Left renal cortex interstitium (tissue), 4 donors: ENCODE data around the gene ARFIP1. TPM values are rescaled to one million over a fixed set of nuclear protein-coding genes. Genes with fewer than 3 reads are reported as not detected.

Source experiments
- DNase-seq, 4 donors: peaks; one replicate each; pipeline ENCODE4 v3.0.0-alpha.2; 2013; ENCODE audit warnings: low read depth in 4 of 4, low spot score in 2 of 4, missing footprints in 1 of 4
- polyA plus RNA-seq, 4 donors: library from polyadenylated mRNA; unstranded; fragments of 120-200 nt; gene quantifications; one replicate each; pipeline ENCODE4 v1.2.1, GENCODE V29; 2013; ENCODE audit not compliant: insufficient read length in 4 of 4

ARFIP1 gene
- polyA plus RNA-seq, 4 donors = 40.4 to 46.7 (median 44.8) TPM

DNA sequence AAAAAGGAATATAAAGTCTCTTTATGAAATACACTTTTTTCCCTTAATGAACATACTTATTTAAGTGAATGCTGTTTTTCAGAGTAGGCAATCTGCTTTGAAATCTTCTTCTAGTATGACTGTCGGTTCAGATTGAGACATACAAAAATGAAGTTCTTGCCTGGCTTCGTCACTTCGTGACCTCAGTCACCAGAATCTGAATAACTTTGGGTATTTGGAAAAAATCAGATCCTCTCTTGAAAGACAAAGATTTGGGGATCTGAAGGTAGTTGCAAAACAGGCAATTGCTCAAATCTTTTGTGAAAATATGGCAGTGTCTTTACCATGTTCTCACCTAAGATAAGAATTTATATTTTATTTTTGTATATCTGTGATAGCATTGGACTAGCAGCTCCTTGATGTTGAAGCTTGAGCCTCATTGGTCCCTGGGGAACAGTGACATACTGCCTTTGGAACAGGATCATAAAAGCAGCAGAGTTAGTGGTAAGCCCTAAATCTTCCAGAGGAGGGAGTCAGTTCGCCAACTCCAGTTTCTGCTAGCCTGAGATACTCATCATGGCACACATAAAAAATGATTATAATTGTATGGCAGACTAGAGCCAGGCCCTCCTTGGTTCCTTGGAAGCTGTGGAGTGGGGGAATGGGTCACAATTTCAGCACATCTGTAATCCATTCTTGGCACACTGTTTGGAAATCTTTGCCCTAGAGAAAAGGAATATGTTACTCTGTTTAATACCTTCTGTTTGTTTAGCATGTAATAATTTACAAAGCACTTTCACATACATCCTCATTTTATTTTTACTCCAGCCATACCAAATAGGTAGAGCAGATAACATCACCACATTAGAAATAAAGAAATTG is 5.0 kb downstream of the ARFIP1 start:
- DNase-seq = no peak

DNA sequence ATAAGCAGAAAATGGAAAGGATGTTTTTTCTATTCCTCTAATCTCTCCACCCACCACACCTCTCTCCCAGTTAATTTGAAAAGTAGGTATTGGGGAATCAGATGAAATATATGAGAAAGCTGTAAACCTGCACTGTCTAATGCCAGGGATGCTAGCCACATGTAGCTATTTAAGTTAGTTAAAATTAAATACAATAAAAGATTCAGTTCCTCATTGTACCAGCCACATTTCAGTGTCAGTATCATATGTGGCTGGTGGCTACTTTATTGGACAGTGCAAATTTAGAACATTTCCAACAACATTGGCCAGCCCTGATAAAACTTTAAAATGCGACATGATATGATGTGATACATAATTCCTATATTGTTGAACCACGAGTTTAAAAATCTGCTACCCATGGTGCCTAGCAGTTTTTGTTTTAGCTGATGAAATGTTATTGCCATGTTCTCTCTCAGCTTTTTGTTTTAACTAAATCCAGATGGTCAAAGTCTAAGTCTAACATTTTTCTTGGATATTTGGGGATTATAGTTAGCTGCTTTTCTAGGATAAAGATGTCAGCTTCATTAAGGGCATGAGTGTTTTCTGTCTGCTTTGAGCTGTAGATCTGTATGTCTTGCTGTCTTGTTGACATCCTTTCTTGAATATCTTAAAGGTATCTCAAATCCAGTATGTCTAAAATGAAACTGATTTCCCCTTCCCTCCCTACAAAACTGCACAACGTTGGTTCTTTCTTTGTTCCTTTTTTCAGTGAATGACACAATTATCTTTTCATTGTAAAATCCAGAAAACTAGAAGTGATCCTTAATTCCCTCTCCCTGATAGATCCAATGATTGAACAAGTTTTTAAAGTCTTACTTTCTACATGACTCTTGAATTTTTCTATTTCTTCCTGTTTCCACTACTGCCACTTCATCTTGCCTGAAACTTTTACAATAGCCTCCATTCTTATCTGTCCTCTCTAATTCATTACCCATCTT is 6.2 kb downstream of the ARFIP1 start:
- no peak for DNase-seq

DNA sequence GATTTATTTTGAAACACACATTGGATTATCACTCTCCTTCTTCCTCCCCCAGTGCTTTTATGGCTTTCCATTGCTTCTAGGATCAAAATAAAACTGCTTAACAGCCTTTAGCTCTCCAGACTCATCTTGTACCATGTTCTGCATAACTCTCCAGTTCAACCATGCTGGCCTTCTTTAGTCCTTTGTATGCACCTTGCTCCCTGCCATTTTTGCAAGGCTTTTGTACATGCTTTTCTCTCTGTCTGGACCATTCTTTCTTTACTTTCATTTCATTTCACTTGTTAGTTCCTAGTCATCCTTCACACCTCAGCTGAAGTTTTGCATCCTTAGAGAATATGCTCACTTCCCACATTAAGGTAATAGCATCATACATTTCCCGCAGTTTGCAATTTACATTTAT is 6.9 kb downstream of the ARFIP1 start:
- no peak for DNase-seq

DNA sequence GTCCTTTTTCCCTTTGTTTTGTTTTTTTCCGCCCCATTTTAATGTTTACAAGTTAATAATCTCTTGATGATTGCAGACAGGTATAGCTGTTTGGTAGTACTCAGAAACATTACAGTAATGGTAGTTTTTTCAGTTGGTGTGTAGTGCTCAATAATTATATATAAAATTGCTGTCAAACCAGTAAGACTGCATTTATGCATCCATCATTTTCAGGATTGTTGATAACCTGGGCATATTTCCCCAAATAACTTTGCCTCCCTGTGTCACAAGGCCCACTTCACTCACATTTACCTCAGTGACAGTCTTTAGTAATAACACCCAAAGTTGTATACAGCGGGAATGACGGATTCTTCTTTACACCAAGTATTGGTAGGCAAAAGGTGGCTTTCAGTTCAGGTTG is 16.1 kb downstream of the ARFIP1 start:
- DNase-seq = no peak

DNA sequence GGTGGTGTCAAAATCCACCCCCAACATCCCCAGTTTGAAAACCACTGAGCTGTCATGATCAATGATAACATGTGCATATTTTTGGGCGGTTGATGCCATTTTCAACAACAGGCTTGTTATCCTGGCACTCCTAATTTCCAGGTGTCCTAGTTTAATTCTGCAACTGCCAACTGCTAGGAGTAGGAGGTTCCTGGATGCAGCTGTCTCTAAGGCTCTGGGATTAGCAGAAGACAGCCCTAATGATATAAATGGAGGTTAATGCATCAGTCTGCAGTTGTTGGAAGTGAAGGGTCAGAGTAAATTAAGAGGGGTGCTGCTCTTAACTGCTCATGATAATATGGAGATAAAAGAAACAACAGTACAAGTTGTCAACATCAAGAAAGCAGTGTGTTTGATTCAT is 23.8 kb downstream of the ARFIP1 start:
- no peak for DNase-seq

DNA sequence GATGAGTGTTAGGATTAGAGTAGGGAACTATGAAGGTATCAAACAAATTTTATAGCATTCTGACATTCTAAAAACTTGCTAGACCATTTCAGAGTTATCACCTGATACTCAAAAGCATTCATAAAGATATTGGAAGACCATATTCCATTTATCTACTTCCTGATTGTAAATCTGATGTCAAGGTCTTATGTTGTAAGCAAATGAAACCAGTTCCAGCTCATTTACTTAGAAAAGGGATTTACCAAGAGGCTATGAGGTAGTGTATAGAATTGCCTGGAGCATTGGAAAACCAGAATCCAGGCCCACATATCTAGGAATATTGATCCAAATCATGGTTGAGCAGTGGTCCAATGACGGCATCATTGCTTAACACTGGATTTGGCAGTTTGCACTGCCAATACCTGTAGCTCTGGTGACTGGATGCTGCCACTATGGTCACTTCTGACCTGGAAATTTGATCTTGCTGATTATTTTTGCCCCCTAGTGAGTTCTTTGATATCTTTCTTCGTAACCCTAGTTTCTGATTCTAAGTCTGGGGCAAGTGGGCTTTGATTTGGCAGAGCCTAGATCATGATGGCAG is 25.4 kb downstream of the ARFIP1 start:
- DNase-seq = no peak

DNA sequence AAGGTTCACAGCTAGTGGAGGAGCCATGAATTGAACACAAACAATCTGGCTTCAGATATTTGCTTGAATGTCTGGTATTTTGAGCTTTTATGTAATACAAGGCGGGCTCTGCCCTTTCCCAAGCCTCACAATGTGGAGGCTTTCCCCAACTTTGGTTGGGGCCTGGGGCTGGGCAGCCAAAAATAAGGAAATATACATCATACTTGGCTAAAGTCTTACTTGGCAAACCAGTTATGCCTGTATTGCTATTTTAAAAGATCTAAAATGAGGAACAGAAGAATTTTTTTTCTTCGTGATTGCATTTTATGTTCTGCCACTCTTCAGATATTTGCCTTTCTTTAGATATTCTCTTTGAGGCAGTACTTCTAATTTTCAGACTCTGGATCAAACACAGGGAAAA is 26.1 kb downstream of the ARFIP1 start:
- no peak for DNase-seq

DNA sequence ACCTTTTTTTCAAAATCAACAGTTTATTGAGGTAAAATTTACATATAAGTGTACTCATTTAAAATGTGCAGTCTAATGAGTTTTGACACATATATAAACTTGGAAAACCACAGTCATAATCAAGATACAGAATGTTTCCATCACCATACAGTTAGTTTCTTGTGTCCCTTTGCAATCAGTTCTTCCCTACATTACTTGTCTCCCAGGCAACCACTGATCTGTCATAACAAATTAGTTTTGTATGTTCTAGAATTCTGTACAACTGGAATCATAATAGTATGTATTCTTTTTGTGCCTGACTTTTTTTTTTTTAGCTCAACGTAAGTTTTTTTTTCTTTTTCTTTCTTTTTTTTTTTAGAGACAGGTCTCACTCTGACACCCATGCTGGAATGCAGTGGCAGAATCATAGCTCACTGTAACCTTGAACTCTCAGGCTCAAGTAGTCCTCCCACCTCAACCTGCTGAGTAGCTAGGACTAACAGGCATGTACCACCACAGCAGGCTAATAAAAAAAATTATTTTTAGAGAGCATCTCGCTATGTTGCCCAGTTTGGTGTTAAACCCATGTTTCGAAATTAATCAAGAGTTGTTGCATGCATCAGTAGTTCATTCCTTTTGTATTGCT is 26.9 kb downstream of the ARFIP1 start:
- no peak for DNase-seq

DNA sequence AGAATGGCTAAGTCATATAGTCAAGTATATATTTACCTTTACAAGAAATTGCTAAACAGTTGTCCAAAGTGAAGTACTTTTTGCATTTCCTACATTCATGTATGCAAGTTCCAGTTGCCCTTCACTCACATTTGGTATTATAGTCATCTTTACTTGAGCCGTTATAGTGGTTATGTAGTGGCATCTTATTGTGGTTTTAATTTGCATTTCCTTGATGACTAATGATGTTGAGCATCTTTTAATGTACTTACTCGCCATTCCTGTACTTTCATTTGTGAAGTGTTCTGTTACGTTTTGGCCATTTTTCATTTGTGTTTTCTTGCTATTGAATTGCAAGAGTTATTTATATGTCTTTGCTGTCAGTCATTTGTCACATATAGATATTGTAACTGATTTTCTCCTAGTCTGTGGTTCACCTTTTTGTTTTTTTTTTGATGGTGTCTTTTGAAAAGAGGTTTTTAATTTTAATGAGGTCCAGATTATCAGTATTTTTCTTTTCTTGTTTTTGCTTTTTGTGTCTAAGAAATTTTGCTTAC is 27.6 kb downstream of the ARFIP1 start:
- DNase-seq = no peak

DNA sequence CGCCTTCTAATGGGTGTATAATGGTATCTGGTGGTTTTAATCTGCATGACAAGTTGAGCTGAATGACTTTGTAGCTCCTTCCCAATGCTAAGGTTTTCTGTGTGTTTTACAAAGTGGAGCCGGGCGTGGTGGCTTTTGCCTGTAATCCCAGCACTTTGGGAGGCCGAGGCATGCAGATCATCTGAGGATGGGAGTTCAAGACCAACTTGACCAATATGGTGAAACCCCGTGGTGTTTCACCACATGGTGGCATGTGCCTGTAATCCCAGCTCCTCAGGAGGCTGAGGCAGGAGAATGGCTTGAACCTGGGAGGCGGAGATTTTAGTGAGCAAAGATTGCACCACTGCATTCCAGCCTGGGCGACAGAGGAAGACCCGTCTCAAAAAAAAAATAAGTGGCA is 28.9 kb downstream of the ARFIP1 start:
- DNase-seq = no peak

DNA sequence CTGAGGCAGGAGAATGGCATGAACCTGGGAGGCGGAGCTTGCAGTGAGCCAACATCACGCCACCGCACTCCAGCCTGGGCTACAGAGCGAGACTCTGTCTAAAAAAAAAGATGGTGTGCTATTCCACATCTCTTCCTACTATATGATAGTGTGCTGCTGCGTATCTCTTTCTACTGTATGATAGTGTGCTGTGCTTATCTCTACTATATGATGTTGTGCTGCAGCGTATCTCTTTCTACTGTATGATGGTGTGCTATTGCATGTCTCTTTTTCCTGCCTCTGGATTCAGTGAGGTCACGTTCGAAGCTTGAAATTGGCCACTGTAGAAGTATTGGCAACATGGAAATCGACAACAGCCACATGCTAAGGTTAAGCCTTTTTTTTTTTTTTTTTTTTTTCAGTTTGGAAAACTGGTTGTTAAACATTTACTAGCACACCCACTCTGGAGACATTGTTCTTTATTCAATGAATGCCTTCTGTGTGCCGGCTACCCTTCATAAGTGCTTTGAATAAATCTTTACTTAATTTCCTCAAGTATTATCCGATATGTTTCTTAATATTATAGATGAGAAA is 31.0 kb downstream of the ARFIP1 start:
- DNase-seq = no peak

DNA sequence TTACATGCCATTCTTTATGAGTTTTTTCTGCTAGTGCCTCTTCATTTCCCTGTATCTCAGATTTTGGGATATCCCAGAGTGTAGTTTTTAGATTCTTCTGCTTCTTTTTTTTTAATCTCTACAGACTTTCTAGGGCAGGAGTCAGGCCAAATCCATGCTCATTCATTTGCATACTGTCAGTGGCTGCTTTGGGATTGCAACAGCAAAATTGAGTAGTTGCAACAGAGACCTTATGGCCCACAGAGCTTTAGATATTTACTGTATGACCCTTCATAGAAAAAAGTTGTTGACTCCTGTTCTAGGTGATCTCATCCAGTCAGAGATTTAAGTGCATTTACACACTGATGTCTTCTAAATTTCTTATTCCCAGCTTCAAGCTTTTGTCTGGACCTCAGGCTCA is 35.3 kb downstream of the ARFIP1 start:
- no peak for DNase-seq

DNA sequence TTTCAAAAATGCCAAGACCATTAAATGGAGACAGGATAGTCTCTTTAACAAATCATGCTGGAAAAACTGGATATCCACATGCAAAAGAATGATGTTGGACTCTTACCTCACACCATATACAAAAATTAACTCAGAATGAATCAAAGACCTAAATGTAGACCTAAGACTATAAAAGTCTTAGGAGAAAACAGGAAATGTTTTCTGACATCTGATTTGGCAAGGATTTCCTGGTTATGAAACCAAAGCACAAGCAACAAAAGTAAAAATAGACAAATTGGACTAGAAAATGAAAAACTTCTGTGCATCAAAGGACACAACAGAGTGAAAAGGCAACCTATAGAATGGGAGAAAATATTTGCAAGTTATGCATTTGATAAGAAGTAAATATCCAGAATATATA is 37.6 kb downstream of the ARFIP1 start:
- no peak for DNase-seq

DNA sequence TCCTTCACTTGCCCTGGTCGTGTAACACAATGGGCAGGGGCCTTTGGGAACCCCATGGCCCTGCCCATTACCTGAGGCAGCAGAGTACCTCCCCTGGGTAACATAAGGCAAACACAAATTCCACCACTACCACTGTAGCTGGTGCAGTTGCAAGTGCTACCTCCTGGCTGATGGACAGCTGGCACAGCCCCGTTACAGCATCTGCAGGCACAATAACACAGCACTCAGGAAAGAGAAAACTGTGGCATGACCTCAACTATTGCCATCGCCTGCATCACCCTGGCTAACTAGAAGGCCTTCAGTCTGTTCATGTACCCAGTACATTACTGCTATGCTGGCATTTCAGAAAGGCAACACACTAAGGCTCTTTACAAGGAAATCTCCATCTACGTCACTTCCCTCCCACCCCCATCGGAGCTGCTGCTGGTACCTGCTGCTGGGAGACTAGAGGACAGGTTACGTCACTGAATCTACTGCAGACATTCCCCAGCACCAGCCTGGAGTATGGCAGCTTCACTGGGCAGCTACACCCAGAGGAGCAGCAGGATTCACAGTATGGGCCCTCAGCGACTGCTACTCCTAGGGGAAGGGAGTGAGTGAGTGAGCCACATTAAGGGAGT is 39.4 kb downstream of the ARFIP1 start:
- DNase-seq = no peak

DNA sequence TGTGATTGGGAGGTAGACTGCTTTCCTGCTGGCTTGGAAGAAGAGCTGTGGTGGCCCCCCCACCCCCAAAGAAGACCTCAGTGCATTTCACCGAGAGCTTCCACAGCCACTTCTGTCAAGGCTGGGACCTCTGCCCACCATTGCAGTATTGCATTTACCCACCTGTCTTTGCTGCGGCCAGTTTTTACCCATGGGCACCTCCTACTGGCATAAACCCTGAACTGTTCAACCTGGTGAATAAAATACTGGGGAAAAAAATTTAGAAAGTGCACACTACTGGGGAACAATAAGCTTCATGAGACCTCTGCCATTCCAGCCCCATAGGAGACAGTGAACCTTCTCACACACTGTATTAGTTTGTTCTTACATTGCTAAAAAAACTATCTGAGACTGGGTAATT is 40.3 kb downstream of the ARFIP1 start:
- no peak for DNase-seq

DNA sequence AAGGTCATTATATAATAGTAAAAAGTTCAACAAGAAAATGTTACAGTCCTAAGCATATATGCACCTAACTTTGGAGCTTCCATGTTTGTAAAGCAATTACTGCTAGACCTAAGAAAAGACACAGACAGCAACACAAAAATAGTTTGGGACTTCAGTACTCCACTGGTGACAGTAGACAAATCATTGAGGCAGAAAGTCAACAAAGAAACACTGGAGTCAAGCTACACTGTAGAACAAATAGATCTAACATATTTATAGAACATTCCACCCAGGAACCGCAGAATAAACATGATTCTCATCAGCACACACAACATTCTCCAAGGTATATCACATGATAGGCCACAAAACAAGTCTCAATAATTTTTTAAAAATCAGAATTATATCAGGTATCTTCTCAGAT is 42.6 kb downstream of the ARFIP1 start:
- DNase-seq = no peak

DNA sequence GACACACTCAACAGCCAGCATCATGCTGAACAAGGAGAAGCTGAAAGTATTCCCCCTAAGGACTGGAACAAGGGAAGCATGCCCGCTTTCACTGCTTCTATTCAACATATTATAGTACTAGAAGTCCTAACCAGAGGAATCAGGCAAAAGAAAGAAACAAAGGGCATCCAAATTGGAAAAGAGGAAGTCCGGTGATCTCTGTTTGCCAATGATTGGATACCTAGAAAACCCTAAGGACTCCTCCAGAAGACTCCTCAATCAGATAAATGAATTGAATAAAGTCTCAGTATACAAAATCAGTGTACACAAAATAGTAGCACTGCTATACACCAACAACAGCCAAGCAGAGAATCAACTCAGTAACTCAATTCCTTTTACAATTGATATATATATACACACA is 44.8 kb downstream of the ARFIP1 start:
- DNase-seq = no peak

DNA sequence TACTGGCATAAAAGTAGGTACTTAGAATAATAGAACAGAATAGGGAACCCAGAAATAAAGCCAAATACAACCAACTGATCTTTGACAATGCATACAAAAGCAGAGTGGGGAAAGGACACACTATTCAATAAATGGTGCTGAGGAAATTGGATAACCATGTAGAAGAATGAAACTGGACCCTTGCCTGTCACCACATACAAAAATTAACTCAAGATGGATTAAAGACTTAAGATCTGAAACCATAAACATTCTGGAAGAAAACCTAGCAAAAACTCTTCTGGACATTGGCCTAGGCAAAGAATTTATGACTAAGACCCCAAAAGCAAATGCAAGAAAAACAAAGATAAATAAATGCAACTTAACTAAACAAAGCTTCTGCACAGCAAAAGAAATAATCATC is 45.6 kb downstream of the ARFIP1 start:
- DNase-seq = no peak

DNA sequence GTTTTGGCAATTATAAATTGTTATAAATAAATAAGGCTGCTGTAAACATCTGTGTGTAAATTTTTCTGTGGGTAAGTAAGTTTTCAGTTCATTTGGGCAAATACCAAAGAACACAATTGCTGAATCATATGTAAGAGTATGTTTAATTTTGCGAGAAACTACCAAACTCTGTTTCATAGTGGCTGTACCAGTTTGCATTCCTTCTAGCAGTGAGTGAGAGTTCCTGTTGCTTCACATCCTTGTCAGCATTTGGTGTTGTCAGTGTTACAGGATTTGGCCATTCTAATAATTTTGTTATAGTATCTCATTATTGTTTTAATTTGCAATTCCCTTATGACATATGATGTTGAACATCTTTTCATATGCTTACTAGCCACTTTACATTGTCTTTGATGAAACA is 48.4 kb downstream of the ARFIP1 start:
- DNase-seq = no peak

DNA sequence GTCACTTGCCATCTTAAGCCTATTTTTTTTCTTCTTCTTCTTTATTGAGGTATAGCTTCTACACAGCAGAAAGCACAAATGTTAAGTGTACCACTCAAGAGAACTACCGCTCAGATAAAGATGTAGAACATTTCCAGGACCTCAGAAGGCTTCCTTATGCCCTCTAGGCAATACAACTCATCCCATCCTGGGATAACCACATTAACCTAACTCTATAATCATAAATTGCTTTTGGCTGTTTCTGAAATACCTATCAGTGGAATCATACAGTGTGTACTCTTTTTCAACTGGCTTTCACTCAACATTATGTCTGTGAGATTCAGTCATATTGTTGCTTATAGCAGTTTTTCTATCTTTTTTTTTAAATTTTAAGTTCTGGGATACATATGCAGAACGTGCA is 51.7 kb downstream of the ARFIP1 start:
- no peak for DNase-seq
